Endodermal cell (in vitro differentiated cells): ENCODE results near the gene CAMTA1. TPM values are rescaled to one million over a fixed set of nuclear protein-coding genes. Genes with fewer than 3 reads are reported as not detected.

Experiments
- DNase-seq: peaks from one replicate; pipeline ENCODE4 v3.0.0-alpha.2; 2017
- H3K27ac ChIP-seq: 2 replicates; pipeline ENCODE4 v1.5.1; 2013; ENCODE audit warnings: mild to moderate bottlenecking, low read depth, low read length, moderate library complexity
- H3K27me3 ChIP-seq: 2 replicates; pipeline ENCODE4 v1.6.1; 2013; ENCODE audit warnings: mild to moderate bottlenecking, low read length, moderate library complexity; ENCODE audit not compliant: insufficient read depth, control insufficient read depth, poor library complexity, severe bottlenecking
- H3K36me3 ChIP-seq: 2 replicates; pipeline ENCODE4 v1.7.0; 2013; ENCODE audit warnings: mild to moderate bottlenecking, low read length, moderate library complexity; ENCODE audit not compliant: control insufficient read depth, insufficient read depth
- H3K4me1 ChIP-seq: one replicate; pipeline ENCODE4 v1.7.0; 2013; ENCODE audit warnings: low read length; ENCODE audit not compliant: control insufficient read depth, insufficient read depth
- H3K4me3 ChIP-seq: 2 replicates; pipeline ENCODE4 v1.5.1; 2013; ENCODE audit warnings: mild to moderate bottlenecking, low read length, moderate library complexity
- H3K9ac ChIP-seq: 2 replicates; pipeline ENCODE4 v1.6.1; 2013; ENCODE audit warnings: mild to moderate bottlenecking, low read length, moderate library complexity; ENCODE audit not compliant: poor library complexity, severe bottlenecking; ENCODE audit errors: extremely low read depth
- H3K9me3 ChIP-seq: 2 replicates; pipeline ENCODE4 v1.6.1; 2013; ENCODE audit warnings: mild to moderate bottlenecking, low read length, moderate library complexity; ENCODE audit not compliant: control insufficient read depth
- H3K27ac Mint-ChIP-seq: 2 replicates; pipeline ENCODE4 v1.8.0; 2020; ENCODE audit warnings: mixed read lengths
- H3K27me3 Mint-ChIP-seq: 2 replicates; pipeline ENCODE4 v1.8.0; 2021; ENCODE audit warnings: mild to moderate bottlenecking, mixed read lengths; ENCODE audit not compliant: insufficient read depth
- H3K36me3 Mint-ChIP-seq: 2 replicates; pipeline ENCODE4 v1.8.0; 2020; ENCODE audit warnings: low read depth, mixed read lengths
- H3K4me1 Mint-ChIP-seq: 2 replicates; pipeline ENCODE4 v1.8.0; 2020; ENCODE audit warnings: mixed read lengths
- H3K4me3 Mint-ChIP-seq: 2 replicates; pipeline ENCODE4 v1.8.0; 2020; ENCODE audit warnings: mild to moderate bottlenecking, moderate library complexity, mixed read lengths
- H3K9me3 Mint-ChIP-seq: 2 replicates; pipeline ENCODE4 v1.8.0; 2020; ENCODE audit warnings: mild to moderate bottlenecking, mixed read lengths
- CTCF ChIP-seq: fragments of 200-600 bp; sonication (generic); conservative IDR thresholded peaks from 2 replicates; pipeline ENCODE4 v1.5.0; 2021; ENCODE audit warnings: antibody characterized with exemption, mild to moderate bottlenecking
- WGBS, 2 experiments: methylation state at CpG; one replicate each; pipeline versions ENCODE4 v1.1.5 to v1.1.7; 2013; ENCODE audit warnings: missing lambda C conversion rate in 2 of 2, mixed read lengths in 1 of 2; ENCODE audit not compliant: insufficient coverage in 1 of 2, insufficient read length in 1 of 2; 5-methylcytosine and 5-hydroxymethylcytosine counted together
- total RNA-seq, 2 donors: library from RNA; stranded (reverse); fragmentation: NEBNext Ultra II Directional in 1 of 2; extraction: Animal tissue kit (Norgen Biotek cat#: 25700) in 1 of 2; gene quantifications; 2 replicates in 1 of 2; 3 replicates in 1 of 2; pipeline ENCODE4 v1.2.1, GENCODE V29; 2021

Gene CAMTA1
- total RNA-seq, 2 donors from 2014 or later: 123 to 137 TPM

- H3K9ac ChIP-seq: no peak overlapping the region
- peak; percentile 81 for DNase-seq
- H3K4me1 ChIP-seq: no peaks in the 10 kb centered on the region
- H3K4me3 ChIP-seq: no peak overlapping the region
- Mint-ChIP-seq H3K36me3 (no peaks in the 10 kb centered on the region), H3K27me3 (no peaks in the 10 kb centered on the region), H3K27ac (no peak overlapping the region), H3K4me3 (no peak overlapping the region), H3K4me1 (no peaks in the 10 kb centered on the region), H3K9me3 (no peaks in the 10 kb centered on the region)
- TF ChIP-seq CTCF: peak; percentile 56
- H3K36me3 ChIP-seq: no peaks in the 10 kb centered on the region
- no peaks in the 10 kb centered on the region for H3K9me3 ChIP-seq
- H3K27me3 ChIP-seq: no peaks in the 10 kb centered on the region
- no peak overlapping the region for H3K27ac ChIP-seq
- 82 to 87% methylated on average over 6 to 13 of the region's 13 CpGs for WGBS, 2 experiments
Measured at GRCh38 chr1:7224644-7225043, 439.4 kb downstream of the CAMTA1 start.

GRCh38 chr1:7225711-7226505, 440.7 kb downstream of the CAMTA1 start:
- no peak overlapping the region for H3K9ac ChIP-seq
- H3K4me1 ChIP-seq: no peaks in the 10 kb centered on the region
- H3K27me3 ChIP-seq: no peaks in the 10 kb centered on the region
- 87 to 89% methylated on average over 11 of the region's 11 CpGs for WGBS, 2 experiments
- H3K27me3 Mint-ChIP-seq: no peaks in the 10 kb centered on the region
- H3K4me3 Mint-ChIP-seq: no peak overlapping the region
- no peak overlapping the region for H3K27ac ChIP-seq
- no peaks in the 10 kb centered on the region for H3K9me3 Mint-ChIP-seq
- H3K36me3 Mint-ChIP-seq: no peaks in the 10 kb centered on the region
- H3K4me3 ChIP-seq: no peak overlapping the region
- H3K36me3 ChIP-seq: no peaks in the 10 kb centered on the region
- DNase-seq: peak; percentile 26
- H3K4me1 Mint-ChIP-seq: no peaks in the 10 kb centered on the region
- no peak for TF ChIP-seq CTCF
- H3K9me3 ChIP-seq: no peaks in the 10 kb centered on the region
- no peak overlapping the region for H3K27ac Mint-ChIP-seq

- Histone ChIP-seq H3K4me3 (no peak overlapping the region), H3K9me3 (no peaks in the 10 kb centered on the region), H3K4me1 (no peaks in the 10 kb centered on the region), H3K27me3 (no peaks in the 10 kb centered on the region), H3K36me3 (no peaks in the 10 kb centered on the region), H3K27ac (no peak overlapping the region), H3K9ac (no peak overlapping the region)
- peak; percentile 20 for DNase-seq
- Mint-ChIP-seq H3K9me3 (no peaks in the 10 kb centered on the region), H3K4me1 (peaks cover 1% of the 10 kb centered on the region), H3K27me3 (no peaks in the 10 kb centered on the region), H3K4me3 (no peak overlapping the region), H3K27ac (no peak overlapping the region), H3K36me3 (no peaks in the 10 kb centered on the region)
- TF ChIP-seq CTCF: no peak
- 93 to 100% methylated on average over 1 to 5 of the region's 5 CpGs for WGBS, 2 experiments
Measured at GRCh38 chr1:7227654-7228053, 442.4 kb downstream of the CAMTA1 start.
